ENCODE results near the gene CNST. TPM values are rescaled to one million over a fixed set of nuclear protein-coding genes. Genes with fewer than 3 reads are reported as not detected.
"Not testable (repeated sequence)": the region's sequence is repeated elsewhere in the genome, so short reads cannot be mapped to it uniquely, and the experiment has no call there.

CNST gene
- total RNA-seq, 4 donors from 2014 or later: 21.2 to 31.2 (median 28.4) TPM

GRCh38 chr1:246569248-246570238 lies 3.3 kb downstream of the CNST start:
- no peak for TF ChIP-seq POLR2A (IDR thresholded peaks at IDR 0.05)
- intact Hi-C loops (cut with DNase I; ENCODE audit: low total_unique reads): no loop called here
- DNase-seq (ENCODE audit: low spot score in 2 of 2): no peak
- no peak overlapping the region for H3K4me3 ChIP-seq (ENCODE audit: low read depth, poor library complexity, severe bottlenecking)
- WGBS, 2 donors: 56 to 57% methylated on average over 8 of the region's 8 CpGs

GRCh38 chr1:246571309-246571708 lies 5.1 kb downstream of the CNST start:
- DNase-seq (ENCODE audit: low spot score in 2 of 2); intact Hi-C loops (cut with DNase I; ENCODE audit: low total_unique reads); H3K4me3 ChIP-seq (ENCODE audit: low read depth, poor library complexity, severe bottlenecking): not testable (repeated sequence)
- 66% methylated on average over 4 of the region's 4 CpGs for WGBS, 2 donors

DNA sequence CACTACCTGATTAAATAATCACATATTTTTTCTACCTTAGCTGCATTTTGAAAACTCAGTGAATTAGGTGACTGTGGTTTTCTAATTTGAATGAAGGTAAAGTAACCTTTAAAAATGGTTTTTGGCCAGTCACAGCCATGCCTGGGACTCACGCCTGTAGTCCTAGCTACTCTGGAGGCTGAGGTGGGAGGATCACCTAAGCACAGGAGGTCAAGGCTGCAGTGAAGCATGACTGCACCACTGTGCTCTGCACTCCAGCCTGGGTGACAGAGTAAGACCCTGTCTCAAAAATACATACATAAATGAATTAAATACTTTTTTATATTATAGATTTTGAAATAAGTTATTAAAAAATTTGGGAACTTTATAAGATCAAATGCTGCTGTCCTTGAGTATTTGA lies 5.7 kb downstream of the CNST start:
- no peak for DNase-seq (ENCODE audit: low spot score in 2 of 2)
- intact Hi-C loops (cut with DNase I; ENCODE audit: low total_unique reads): no loop called here
- WGBS, 2 donors: 96 to 97% methylated on average over 1 of the region's 1 CpG
- H3K4me3 ChIP-seq (ENCODE audit: low read depth, poor library complexity, severe bottlenecking): no peak overlapping the region
- TF ChIP-seq, protein P1, sequence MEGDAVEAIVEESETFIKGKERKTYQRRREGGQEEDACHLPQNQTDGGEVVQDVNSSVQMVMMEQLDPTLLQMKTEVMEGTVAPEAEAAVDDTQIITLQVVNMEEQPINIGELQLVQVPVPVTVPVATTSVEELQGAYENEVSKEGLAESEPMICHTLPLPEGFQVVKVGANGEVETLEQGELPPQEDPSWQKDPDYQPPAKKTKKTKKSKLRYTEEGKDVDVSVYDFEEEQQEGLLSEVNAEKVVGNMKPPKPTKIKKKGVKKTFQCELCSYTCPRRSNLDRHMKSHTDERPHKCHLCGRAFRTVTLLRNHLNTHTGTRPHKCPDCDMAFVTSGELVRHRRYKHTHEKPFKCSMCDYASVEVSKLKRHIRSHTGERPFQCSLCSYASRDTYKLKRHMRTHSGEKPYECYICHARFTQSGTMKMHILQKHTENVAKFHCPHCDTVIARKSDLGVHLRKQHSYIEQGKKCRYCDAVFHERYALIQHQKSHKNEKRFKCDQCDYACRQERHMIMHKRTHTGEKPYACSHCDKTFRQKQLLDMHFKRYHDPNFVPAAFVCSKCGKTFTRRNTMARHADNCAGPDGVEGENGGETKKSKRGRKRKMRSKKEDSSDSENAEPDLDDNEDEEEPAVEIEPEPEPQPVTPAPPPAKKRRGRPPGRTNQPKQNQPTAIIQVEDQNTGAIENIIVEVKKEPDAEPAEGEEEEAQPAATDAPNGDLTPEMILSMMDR (IDR thresholded peaks at IDR 0.05): no peak
- TF ChIP-seq POLR2A (IDR thresholded peaks at IDR 0.05): no peak

DNA sequence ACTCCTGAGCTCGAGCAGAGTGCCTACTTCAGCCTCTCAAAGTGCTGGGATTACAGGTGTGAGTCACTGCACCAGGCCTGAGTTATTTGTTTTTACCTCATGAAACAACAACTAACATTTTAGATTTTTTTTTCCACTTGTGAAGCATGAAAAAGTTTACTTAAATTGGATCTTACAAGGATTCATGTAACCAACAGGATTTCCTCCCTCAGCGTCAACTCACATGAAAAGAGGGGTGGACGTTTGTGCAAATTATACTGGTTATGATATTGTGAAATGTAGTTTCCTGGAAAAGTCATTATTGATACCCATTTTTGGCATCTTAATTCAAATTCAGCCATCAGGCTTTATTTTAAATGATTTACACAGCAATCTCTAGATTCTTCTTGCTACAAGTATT lies 6.5 kb downstream of the CNST start:
- intact Hi-C loops (cut with DNase I; ENCODE audit: low total_unique reads): no loop called here
- H3K4me3 ChIP-seq (ENCODE audit: low read depth, poor library complexity, severe bottlenecking): no peak overlapping the region
- TF ChIP-seq, protein P1 (IDR thresholded peaks at IDR 0.05): no peak
- no peak for TF ChIP-seq POLR2A (IDR thresholded peaks at IDR 0.05)
- 66 to 74% methylated on average over 3 of the region's 3 CpGs for WGBS, 2 donors
- DNase-seq (ENCODE audit: low spot score in 2 of 2): no peak

DNA sequence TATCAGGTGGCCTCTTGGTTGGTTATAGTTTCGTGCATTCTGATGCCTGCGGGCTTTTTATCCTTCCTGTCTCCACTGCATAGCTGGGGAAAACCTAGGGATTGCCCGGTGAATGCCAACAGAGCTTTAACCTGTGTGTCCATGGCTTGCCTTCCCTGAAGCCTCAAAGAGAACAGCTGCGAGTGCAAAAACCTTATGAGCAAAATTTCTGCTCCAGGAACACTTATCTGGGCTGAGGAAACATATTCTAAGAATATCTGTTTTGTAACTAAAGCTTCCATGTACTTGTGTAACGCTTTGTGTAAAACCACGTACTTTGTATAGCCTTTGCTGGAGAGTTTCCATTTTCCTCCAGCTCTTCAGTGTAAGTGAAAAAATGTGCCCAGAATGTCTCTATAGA lies 7.2 kb downstream of the CNST start:
- WGBS, 2 donors: 49 to 52% methylated on average over 6 of the region's 6 CpGs
- no peak overlapping the region for H3K4me3 ChIP-seq (ENCODE audit: low read depth, poor library complexity, severe bottlenecking)
- intact Hi-C loops (cut with DNase I; ENCODE audit: low total_unique reads): no loop called here
- no peak for DNase-seq (ENCODE audit: low spot score in 2 of 2)
- no peak for TF ChIP-seq POLR2A (IDR thresholded peaks at IDR 0.05)
- TF ChIP-seq, protein P1 (IDR thresholded peaks at IDR 0.05): no peak

GRCh38 chr1:246576709-246577032 lies 10.4 kb downstream of the CNST start:
- no peak for DNase-seq (ENCODE audit: low spot score in 2 of 2)
- H3K4me3 ChIP-seq (ENCODE audit: low read depth, poor library complexity, severe bottlenecking): no peak overlapping the region
- 86 to 98% methylated on average over 3 of the region's 3 CpGs for WGBS, 2 donors
- intact Hi-C loops (cut with DNase I; ENCODE audit: low total_unique reads): no loop called here
- TF ChIP-seq, protein P1 (IDR thresholded peaks at IDR 0.05): no peak
- TF ChIP-seq POLR2A (IDR thresholded peaks at IDR 0.05): no peak

Data from lower leg skin (tissue), 4 donors.